Right renal cortex interstitium (tissue), 3 donors: ENCODE measurements around the gene CP. TPM values are rescaled to one million over a fixed set of nuclear protein-coding genes. Genes with fewer than 3 reads are reported as not detected.
"Not testable (repeated sequence)": the region's sequence is repeated elsewhere in the genome, so short reads cannot be mapped to it uniquely, and the experiment has no call there.

Experiments used
- DNase-seq, 3 donors: peaks; one replicate each; pipeline ENCODE4 v3.0.0-alpha.2; 2013; ENCODE audit warnings: low read depth in 3 of 3, low spot score in 2 of 3
- polyA plus RNA-seq, 3 donors: library from polyadenylated mRNA; unstranded; fragments of 120-200 nt; gene quantifications; one replicate each; pipeline ENCODE4 v1.2.1, GENCODE V29; 2013; ENCODE audit not compliant: insufficient read length in 3 of 3

The CP gene
- polyA plus RNA-seq, 3 donors, result 0.33 to 0.69 (median 0.41) TPM

- DNase-seq, result no peak
Observed at GRCh38 chr3:149231871-149232270, 10.2 kb upstream of the CP start.

DNA sequence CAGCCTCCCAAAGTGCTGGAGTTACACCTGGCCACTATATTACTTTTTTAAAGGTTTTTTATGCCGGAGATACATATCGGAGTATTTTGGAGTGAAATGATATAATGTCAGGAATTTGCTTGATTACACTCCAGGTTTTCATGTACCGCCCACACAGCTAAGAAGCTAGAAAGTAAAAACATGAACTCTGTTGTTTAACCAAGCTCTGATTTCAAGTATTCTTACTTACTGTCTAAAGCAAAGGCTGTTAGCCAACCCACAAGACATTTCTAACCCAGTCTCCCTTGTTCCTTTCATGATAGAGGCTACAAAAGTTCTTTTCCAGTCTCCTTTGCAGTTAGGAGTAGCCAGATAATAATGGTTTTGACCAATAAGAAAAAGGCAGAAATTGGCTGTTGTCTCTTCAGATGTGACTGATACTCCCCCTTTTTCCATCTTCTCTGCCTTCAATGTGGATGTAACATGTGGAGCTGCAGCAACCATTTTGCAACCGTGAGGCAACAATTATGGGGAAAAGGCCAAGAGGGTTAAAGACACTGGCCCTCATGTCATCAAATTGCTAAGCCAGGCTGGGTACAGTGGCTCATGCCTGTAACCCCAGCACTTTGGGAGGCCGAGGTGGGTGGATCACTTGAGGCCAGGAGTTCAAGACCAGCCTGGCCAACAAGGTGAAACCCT is 6.1 kb upstream of the CP start:
- DNase-seq, result no peak

- DNase-seq, result no peak
Observed at GRCh38 chr3:149226776-149227175, 5.1 kb upstream of the CP start.

DNA sequence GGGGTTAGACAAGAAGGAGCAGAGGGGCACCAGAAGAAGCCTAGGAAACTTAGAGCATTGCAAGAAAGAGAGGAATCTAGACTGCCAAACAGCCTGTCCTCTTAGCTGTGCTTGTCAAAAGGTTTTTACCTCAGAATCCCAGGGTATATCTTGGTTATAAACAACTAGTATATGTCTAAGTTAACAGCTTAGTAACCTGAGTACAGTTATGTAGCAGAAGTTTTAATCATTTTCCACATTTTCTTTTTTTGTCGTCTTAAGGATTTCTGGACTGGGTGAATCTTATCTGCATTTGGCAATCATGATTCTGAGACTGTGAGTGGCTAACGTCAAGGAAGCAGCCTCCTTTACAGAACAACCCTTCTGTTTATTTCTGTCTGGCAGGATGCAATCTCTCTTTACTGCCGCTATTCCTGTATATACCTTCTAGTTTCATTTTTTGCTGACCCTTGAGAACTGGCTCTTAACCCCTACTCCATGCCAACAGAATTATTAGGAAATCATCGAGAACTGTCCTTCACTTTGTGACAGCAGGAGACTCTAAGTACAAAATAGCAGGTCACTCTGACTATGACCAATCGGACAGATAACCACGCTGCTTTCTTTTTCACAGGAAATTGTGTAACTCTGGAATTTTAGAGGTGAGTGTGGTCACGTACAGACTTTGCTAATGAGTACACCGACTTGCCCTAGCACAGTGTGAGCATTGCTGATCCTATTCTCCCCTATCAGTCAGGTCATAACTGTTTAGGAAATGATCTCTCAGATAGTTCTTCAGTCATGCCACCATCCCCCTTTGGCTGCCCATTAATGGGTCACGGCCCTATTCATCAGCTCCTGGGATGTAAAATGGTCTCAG is 3.3 kb upstream of the CP start:
- no peak for DNase-seq

DNA sequence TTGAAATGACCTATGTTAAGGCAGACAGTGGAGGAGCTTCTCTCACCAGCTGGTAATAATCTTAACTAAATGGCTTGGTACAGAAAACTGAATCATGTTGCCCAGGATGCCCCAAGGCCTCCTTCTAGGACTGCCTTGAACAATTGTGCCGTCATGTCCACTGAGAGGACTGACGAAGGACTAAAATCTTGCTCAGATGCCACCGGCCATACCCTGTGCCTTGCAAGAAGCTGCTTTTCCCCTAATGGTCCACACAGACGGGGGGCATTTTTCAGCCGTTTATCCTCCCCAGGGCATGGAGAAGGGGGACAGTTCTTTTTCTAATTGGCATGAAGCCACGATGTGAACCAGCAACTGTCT is 1.8 kb upstream of the CP start:
- DNase-seq, result no peak

DNA sequence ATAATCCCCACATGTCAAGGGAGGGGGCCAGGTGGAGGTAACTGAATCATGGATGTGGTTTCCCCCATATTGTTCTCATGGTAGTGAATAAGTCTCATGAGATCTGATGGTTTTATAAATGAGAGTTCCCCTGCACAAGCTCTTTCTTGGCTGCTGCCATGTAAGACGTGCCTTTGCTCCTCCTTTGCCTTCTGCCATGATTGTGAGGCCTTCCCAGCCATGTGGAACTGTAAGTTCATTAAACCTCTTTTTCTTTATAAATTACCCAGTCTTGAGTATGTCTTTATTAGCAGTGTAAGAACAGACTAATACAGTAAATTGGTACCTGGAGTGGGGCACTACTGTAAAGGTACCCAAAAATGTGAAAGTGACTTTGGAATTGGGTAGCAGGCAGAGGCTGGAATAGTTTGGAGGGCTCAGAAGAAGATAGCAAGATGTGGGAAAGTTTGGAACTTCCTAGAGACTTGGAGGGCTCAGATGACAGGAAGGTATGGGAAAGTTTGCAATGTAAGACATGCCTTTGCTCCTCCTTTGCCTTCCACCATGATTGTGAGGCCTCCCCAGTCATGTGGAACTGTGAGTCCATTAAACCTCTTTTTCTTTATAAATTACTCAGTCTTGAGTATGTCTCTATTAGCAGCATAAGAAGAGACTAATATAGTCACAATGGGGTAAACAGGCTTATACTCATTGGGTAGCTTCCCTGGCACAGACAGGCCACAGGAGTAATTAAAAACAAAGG is 2.1 kb downstream of the CP start:
- not testable (repeated sequence) for DNase-seq

GRCh38 chr3:149217347-149217746 is 4.3 kb downstream of the CP start:
- DNase-seq, result no peak

DNA sequence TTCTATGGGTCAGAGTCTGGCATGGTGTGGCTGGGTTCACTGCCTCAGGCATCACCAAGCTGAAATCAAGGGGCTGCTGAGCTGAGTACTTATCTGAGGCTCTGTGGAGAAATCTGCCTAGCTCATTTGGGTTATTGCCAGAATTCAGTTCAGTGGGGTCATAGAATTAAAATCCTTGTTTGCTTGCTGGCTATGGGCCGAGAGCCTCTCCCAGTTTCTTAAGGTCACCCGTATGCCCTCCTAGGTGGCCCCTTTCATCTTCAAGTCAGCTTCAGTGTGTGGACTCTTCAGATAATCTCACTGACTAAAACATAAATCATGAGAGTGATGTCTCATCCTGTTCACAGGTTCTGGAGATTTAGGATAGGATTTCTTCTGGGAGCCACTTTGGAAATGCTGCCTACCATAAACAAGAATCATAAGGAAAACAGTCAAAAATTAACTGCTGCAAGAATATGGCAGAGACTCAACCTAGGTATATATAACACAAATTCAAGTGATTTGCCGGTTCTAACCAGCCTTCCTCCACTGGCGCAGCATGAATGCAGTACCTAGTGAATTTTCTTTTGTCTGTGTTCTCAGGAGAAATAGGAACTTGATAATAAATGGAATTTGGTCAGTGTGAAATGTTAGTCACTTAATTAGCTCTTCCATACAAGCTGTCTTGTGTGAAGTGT is 5.3 kb downstream of the CP start:
- no peak for DNase-seq

DNA sequence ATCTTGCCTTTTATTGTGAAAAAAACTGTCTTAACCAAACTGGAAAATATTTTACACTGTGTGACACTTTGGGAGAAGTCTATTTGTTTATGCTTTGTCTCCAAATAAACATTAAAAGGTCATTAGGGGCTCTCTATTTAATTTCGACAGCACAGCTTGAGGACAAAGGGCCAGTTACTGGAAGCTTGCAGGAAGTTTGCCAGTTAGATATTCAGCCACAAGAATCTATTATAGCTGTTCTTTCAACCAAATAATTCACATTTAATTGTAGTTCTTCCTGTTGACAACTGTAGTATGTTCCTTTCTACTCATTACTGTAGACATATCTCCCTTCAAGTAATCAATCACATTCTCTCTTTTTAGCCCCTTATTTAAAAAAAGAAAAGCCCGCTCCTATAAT is 6.1 kb downstream of the CP start:
- no peak for DNase-seq

DNA sequence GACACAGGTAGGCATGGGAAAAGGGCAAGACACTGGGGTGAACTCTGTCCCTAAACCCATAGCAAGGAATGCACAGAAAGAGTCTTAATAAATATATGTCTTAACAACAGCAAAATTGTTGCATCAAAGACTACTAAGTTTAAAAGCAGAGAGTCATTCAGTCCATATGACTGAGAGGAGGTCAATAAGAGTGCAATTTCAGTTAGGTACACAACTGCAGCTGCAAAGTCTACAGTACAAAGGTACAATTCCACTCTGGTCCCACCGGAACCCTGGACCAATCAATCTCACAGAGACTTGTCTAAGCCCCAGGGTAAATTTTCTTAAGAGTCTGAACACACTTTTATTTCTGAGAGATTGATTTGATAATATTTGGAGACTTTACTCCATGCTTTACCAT is 6.9 kb downstream of the CP start:
- no peak for DNase-seq

GRCh38 chr3:149212386-149212785 is 9.2 kb downstream of the CP start:
- no peak for DNase-seq

DNA sequence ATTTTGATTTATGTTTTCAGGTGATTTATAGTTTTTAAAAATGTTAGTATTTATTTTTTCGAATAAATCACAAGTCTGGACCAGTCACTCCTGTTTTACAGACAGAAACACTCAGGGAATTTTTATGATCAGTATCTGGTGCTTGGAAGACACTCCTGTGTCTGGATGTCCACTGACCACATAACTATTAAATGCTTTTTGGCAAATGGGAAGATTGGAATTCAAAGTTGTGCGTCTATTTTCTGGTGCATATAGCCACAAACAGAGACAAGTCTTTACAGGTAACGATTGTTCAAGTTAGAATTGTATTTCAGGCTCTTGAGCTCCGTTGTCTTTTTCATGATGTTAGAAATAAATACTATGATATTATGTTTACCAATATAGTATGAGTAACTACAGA is 12.2 kb downstream of the CP start:
- no peak for DNase-seq

- DNase-seq, result no peak
Observed at GRCh38 chr3:149207475-149207874, 14.2 kb downstream of the CP start.

GRCh38 chr3:149204390-149204991 is 17.1 kb downstream of the CP start:
- DNase-seq, result no peak

DNA sequence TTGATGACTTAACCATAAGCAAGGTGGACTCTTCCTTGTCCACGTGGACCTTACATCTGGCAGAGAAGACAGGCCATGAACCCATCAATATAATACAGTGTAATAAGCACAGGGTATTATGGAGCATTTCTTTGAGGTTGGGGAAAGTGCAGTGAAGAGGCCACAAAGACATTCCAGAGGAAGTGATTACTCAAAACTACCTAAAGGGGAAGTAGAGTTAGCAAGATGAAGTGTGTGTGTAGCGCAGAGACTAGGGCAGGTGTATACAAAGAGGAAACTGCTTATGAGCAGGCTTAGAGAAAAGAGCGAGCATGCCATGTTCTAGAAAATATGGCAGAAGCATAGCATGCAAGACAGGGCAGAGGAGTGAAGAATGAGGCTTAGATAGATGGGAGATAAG is 17.9 kb downstream of the CP start:
- DNase-seq, result no peak

- DNase-seq, result no peak
Observed at GRCh38 chr3:149199474-149199873, 22.2 kb downstream of the CP start.

DNA sequence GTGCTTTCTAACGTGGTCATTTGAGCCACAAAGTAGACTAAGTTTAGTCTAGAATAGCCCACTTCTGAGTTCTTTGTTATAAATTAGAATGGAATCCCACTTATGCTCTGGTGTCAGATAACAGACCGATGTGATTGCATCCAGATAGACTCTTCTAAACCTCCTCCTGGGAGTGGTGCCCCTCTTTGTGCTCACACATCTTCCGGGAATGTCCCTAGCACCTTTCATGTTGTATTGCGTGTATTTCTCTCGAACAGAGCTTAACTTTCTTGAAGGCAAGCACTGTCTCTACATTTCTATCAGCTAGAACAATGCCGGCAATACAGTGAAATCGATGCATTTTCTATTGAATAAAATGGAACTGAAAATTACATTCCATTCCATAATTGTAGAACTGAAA is 23.0 kb downstream of the CP start:
- no peak for DNase-seq

- DNase-seq, result no peak
Observed at GRCh38 chr3:149197669-149198068, 24.0 kb downstream of the CP start.

GRCh38 chr3:149196805-149197592 is 24.6 kb downstream of the CP start:
- not testable (repeated sequence) for DNase-seq

DNA sequence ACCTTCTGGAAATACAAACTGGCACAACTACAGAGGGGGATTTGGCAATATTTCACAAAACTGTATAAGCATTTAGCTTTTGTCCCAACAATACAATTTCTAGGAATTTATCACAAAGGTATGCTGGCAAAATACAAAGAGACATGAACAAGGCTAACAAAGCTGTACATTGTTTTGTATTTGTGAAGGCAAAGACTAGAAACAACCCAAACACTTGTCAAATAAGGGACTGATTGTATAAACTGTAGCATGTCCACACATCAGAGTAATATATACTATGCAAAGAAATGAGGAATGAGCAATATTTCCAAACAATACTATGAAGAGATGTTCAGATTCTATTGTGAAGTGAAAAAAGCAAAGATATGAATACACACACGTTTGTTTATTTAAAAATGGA is 26.4 kb downstream of the CP start:
- DNase-seq, result no peak
